AG04450 (cell line): ENCODE results near the gene CLCF1. TPM values are rescaled to one million over a fixed set of nuclear protein-coding genes. Genes with fewer than 3 reads are reported as not detected.

Source experiments
- CTCF ChIA-PET: fragments of 300-600, 350-600 bp; formaldehyde crosslinking; extraction: SDS; loops from one replicate; lab custom pipeline; 2022; ENCODE audit warnings: antibody characterized with exemption, inconsistent platforms; lab: Charles Lee
- POLR2A ChIA-PET: fragments of 350-600 bp; formaldehyde crosslinking; extraction: SDS; loops from one replicate; lab custom pipeline; 2021; ENCODE audit warnings: antibody characterized with exemption, inconsistent platforms; lab: Yijun Ruan, JAX
- DNase-seq: peaks from one replicate; pipeline ENCODE4 v3.0.0-alpha.2; 2011; ENCODE audit warnings: low read depth, low spot score
- H3K27ac ChIP-seq: one replicate; pipeline ENCODE4 v1.5.1; 2012; ENCODE audit warnings: low read depth, low read length, control low read depth
- H3K27me3 ChIP-seq: one replicate; pipeline ENCODE4 v1.6.0; 2012; ENCODE audit warnings: low read length; ENCODE audit not compliant: control insufficient read depth, insufficient read depth
- H3K4me3 ChIP-seq: 2 replicates; pipeline ENCODE4 v1.5.1; 2011; ENCODE audit warnings: mild to moderate bottlenecking, low read depth, low read length, control low read depth
- H3K9me3 ChIP-seq: 2 replicates; pipeline ENCODE4 v1.5.1; 2012; ENCODE audit warnings: low read length; ENCODE audit not compliant: control insufficient read depth, insufficient read depth
- polyA plus RNA-seq: library from polyadenylated mRNA; depleted of rRNA; stranded (reverse); fragments of >200 nt; gene quantifications from 2 replicates; pipeline ENCODE4 v1.2.3, GENCODE V29; 2011
- TF ChIP-seq, protein P1 (sequence below): IDR thresholded peaks from 2 replicates; pipeline ENCODE4 v1.5.1; 2011; ENCODE audit warnings: low read depth, low read length, control low read depth, inconsistent platforms

The CLCF1 gene
- polyA plus RNA-seq, 1 experiment: 11.4 TPM

DNA sequence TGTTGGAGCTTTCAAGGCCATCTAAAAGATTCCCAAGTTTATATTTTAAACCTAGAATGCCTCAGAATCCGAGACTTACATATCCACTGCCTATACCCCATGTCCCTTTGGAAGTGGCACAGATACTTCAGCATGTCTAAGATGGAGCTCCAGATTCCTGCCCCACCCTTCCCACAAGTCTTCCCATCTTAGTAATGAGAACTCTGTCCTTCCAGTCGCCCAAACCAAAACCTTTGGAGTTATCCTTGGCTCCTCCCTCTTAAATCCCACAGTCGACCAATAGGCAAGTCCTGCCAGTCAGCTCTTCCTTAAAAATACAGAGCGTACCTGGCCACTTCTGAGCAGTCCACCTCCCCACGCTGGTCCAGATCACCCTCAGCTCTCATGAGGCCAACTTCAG, 24.4 kb downstream of the CLCF1 start:
- ChIA-PET CTCF (interaction anchor here (0.6 to 19.6 kb wide), 6 partner anchors 14 to 426 kb away, joined by 3 to 716 read pairs (median 13); partner anchors contain the start of genes CLCF1 and RAD9A), POLR2A (no interaction called here)
- Histone ChIP-seq H3K27ac (no peak overlapping the region), H3K27me3 (no peaks in the 10 kb centered on the region), H3K4me3 (no peak overlapping the region), H3K9me3 (no peaks in the 10 kb centered on the region; the same call in 1 of the 2 replicates)
- TF ChIP-seq, protein P1, sequence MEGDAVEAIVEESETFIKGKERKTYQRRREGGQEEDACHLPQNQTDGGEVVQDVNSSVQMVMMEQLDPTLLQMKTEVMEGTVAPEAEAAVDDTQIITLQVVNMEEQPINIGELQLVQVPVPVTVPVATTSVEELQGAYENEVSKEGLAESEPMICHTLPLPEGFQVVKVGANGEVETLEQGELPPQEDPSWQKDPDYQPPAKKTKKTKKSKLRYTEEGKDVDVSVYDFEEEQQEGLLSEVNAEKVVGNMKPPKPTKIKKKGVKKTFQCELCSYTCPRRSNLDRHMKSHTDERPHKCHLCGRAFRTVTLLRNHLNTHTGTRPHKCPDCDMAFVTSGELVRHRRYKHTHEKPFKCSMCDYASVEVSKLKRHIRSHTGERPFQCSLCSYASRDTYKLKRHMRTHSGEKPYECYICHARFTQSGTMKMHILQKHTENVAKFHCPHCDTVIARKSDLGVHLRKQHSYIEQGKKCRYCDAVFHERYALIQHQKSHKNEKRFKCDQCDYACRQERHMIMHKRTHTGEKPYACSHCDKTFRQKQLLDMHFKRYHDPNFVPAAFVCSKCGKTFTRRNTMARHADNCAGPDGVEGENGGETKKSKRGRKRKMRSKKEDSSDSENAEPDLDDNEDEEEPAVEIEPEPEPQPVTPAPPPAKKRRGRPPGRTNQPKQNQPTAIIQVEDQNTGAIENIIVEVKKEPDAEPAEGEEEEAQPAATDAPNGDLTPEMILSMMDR: no peak
- no peak for DNase-seq

GRCh38 chr11:67347964-67348749, 25.2 kb downstream of the CLCF1 start:
- DNase-seq: no peak
- peak overlapping the region; percentile 21 for H3K27ac ChIP-seq

GRCh38 chr11:67345920-67346819, 27.2 kb downstream of the CLCF1 start:
- ChIA-PET CTCF (interaction anchor here (0.6 to 5.0 kb wide), 15 partner anchors 8 to 159 kb away, joined by 3 to 120 read pairs (median 5); partner anchors contain the start of genes PITPNM1, PPP1CA and RAD9A), POLR2A (interaction anchor here (0.6 to 1.9 kb wide), 5 partner anchors 9 to 292 kb away, joined by 3 to 11 read pairs (median 6); no protein-coding TSS in a partner anchor)
- Histone ChIP-seq H3K9me3 (no peaks in the 10 kb centered on the region; the same call in 1 of the 2 replicates), H3K4me3 (no peak overlapping the region), H3K27ac (no peak overlapping the region), H3K27me3 (no peaks in the 10 kb centered on the region)
- no peak for DNase-seq
- TF ChIP-seq, protein P1: peak; percentile 82

More at GRCh38 chr11:67347964-67348749, 25.2 kb downstream of the CLCF1 start:
- Histone ChIP-seq H3K27me3 (no peaks in the 10 kb centered on the region), H3K9me3 (no peaks in the 10 kb centered on the region; the same call in 1 of the 2 replicates), H3K4me3 (no peak overlapping the region)
- TF ChIP-seq, protein P1: no peak
- ChIA-PET CTCF (interaction anchor here (0.6 to 19.6 kb wide), 6 partner anchors 8 to 371 kb away, joined by 3 to 716 read pairs (median 32); partner anchors contain the start of genes CLCF1 and RAD9A), POLR2A (interaction anchor here (0.7 kb wide), 1 partner anchor 34 kb away, joined by 3 read pairs; no protein-coding TSS in a partner anchor)

DNA sequence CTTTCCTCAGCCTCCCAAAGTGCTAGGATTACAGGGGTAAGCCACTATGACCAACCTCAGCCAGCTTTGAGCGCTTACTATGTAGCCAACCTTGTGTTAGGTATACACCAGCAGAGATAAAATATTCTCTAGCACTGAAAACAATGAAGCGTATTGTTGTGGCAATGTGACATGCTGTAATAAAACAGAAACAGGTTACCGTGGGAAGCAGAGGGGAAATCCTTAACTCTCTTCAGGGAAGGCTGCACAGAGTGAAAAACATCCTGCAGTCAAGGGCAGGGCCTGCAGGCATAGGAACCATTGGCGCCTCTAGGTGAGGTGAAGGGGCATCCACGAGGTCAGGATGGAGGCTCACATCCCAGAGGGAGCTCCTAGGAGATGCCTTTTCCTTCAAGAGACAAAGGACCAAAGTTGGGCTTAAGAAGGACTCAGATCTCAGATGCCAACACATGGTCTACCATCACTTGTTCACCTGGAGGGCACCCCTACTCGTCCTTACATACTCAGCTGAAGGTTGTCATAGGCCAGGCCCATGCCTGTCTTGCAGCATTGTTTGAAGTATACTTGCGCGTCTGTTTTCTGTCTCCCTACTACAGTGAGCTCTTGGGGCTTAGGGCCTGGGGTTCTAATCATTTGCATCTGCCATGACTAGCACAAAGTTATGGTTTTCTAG, 28.0 kb downstream of the CLCF1 start:
- no peak for DNase-seq
- TF ChIP-seq, protein P1: no peak
- Histone ChIP-seq H3K27me3 (no peaks in the 10 kb centered on the region), H3K4me3 (no peak overlapping the region), H3K9me3 (no peaks in the 10 kb centered on the region; the same call in 1 of the 2 replicates), H3K27ac (no peak overlapping the region)
- ChIA-PET POLR2A (interaction anchor here (0.6 to 1.1 kb wide), 3 partner anchors 13 to 36 kb away, joined by 6 to 11 read pairs (median 8); no protein-coding TSS in a partner anchor), CTCF (interaction anchor here (0.9 to 5.0 kb wide), 13 partner anchors 7 to 160 kb away, joined by 3 to 120 read pairs (median 7); partner anchors contain the start of genes PITPNM1, PPP1CA and RAD9A)
